ENCODE data around the gene OR51D1. TPM values are rescaled to one million over a fixed set of nuclear protein-coding genes. Genes with fewer than 3 reads are reported as not detected.

The OR51D1 gene
- total RNA-seq, 3 donors from 2014 or later (not counting 1 experiment from before 2014, with no cell fraction given), result not detected

GRCh38 chr11:4677948-4678347 lies 40.7 kb downstream of the OR51D1 start:
- no peak for ATAC-seq
- no peaks in the 10 kb centered on the region for H3K9me3 Mint-ChIP-seq
- no peak overlapping the region for H3K4me3 ChIP-seq (ENCODE audit: low read length)
- no peak for TF ChIP-seq CTCF (IDR thresholded peaks at IDR 0.05)
- H3K9me3 ChIP-seq (ENCODE audit: control insufficient read depth, insufficient read depth, low read length), result no peaks in the 10 kb centered on the region
- no peak overlapping the region for H3K27ac ChIP-seq (ENCODE audit: low read length)
- H3K27me3 ChIP-seq (ENCODE audit: control insufficient read depth, insufficient read depth, low read length), result no peaks in the 10 kb centered on the region
- intact Hi-C loops (cut with micrococcal nuclease), result no loop called here
- no peaks in the 10 kb centered on the region for H3K36me3 Mint-ChIP-seq
- no peak for DNase-seq
- H3K4me1 Mint-ChIP-seq, result no peaks in the 10 kb centered on the region
- no peak overlapping the region for H3K4me3 Mint-ChIP-seq
- H3K4me1 ChIP-seq (ENCODE audit: control insufficient read depth, insufficient read depth, low read length), result no peaks in the 10 kb centered on the region
- H3K27ac Mint-ChIP-seq, result no peak overlapping the region
- no peaks in the 10 kb centered on the region for H3K36me3 ChIP-seq (ENCODE audit: control insufficient read depth, insufficient read depth, low read length)
- peaks cover 6 to 12% of the 10 kb centered on the region in 2 donors for H3K27me3 Mint-ChIP-seq (ENCODE audit: low read depth in 2 of 2)
- WGBS (ENCODE audit: insufficient coverage), result 89% methylated on average over 2 of the region's 2 CpGs

GRCh38 chr11:4680341-4680740 lies 43.1 kb downstream of the OR51D1 start:
- WGBS (ENCODE audit: insufficient coverage), result 54% methylated on average over 3 of the region's 3 CpGs
- H3K9me3 ChIP-seq (ENCODE audit: control insufficient read depth, insufficient read depth, low read length), result no peaks in the 10 kb centered on the region
- no peak overlapping the region for H3K27ac Mint-ChIP-seq
- no peaks in the 10 kb centered on the region for H3K36me3 ChIP-seq (ENCODE audit: control insufficient read depth, insufficient read depth, low read length)
- no peak for TF ChIP-seq CTCF (IDR thresholded peaks at IDR 0.05)
- no peak overlapping the region for H3K4me3 Mint-ChIP-seq
- H3K27ac ChIP-seq (ENCODE audit: low read length), result no peak overlapping the region
- no peaks in the 10 kb centered on the region for H3K27me3 Mint-ChIP-seq (ENCODE audit: low read depth in 2 of 2)
- DNase-seq, result no peak
- H3K4me1 Mint-ChIP-seq, result no peaks in the 10 kb centered on the region
- ATAC-seq, result no peak
- no peak overlapping the region for H3K4me3 ChIP-seq (ENCODE audit: low read length)
- intact Hi-C loops (cut with micrococcal nuclease), result no loop called here
- no peaks in the 10 kb centered on the region for H3K9me3 Mint-ChIP-seq
- no peaks in the 10 kb centered on the region for H3K27me3 ChIP-seq (ENCODE audit: control insufficient read depth, insufficient read depth, low read length)
- no peaks in the 10 kb centered on the region for H3K36me3 Mint-ChIP-seq
- no peaks in the 10 kb centered on the region for H3K4me1 ChIP-seq (ENCODE audit: control insufficient read depth, insufficient read depth, low read length)

- no peak overlapping the region for H3K27ac Mint-ChIP-seq
- H3K4me3 Mint-ChIP-seq, result no peak overlapping the region
- no peaks in the 10 kb centered on the region for H3K36me3 Mint-ChIP-seq
- Histone ChIP-seq H3K9me3 (ENCODE audit: control insufficient read depth, insufficient read depth, low read length) (no peaks in the 10 kb centered on the region), H3K4me1 (ENCODE audit: control insufficient read depth, insufficient read depth, low read length) (no peaks in the 10 kb centered on the region), H3K4me3 (ENCODE audit: low read length) (no peak overlapping the region), H3K36me3 (ENCODE audit: control insufficient read depth, insufficient read depth, low read length) (no peaks in the 10 kb centered on the region), H3K27me3 (ENCODE audit: control insufficient read depth, insufficient read depth, low read length) (no peaks in the 10 kb centered on the region), H3K27ac (ENCODE audit: low read length) (no peak overlapping the region)
- H3K4me1 Mint-ChIP-seq, result no peaks in the 10 kb centered on the region
- intact Hi-C loops (cut with micrococcal nuclease), result no loop called here
- ATAC-seq (no peak), DNase-seq (no peak)
- 67% methylated on average over 1 of the region's 2 CpGs for WGBS (ENCODE audit: insufficient coverage)
- H3K9me3 Mint-ChIP-seq, result no peaks in the 10 kb centered on the region
- TF ChIP-seq CTCF (IDR thresholded peaks at IDR 0.05), result no peak
- no peaks in the 10 kb centered on the region for H3K27me3 Mint-ChIP-seq (ENCODE audit: low read depth in 2 of 2)
These were observed 45.5 kb downstream of the OR51D1 start for GRCh38 chr11:4682623-4683419.
